Posterior cingulate gyrus (tissue), 11 donors: ENCODE data around the gene VDAC2.
"Not testable (repeated sequence)": the region's sequence is repeated elsewhere in the genome, so short reads cannot be mapped to it uniquely, and the experiment has no call there.

Experiments used
- DNase-seq, 10 donors: peaks; one replicate each; pipeline versions ENCODE4 v3.0.0 to v3.0.0-alpha.2; 2020 to 2021; ENCODE audit warnings: mixed read lengths in 3 of 10
- intact Hi-C: fragments of 100-400 bp; cut with DNase I; formaldehyde crosslinking; loops from one replicate; pipeline ENCODE4 v1.15.1; 2023

The VDAC2 gene, protein sequence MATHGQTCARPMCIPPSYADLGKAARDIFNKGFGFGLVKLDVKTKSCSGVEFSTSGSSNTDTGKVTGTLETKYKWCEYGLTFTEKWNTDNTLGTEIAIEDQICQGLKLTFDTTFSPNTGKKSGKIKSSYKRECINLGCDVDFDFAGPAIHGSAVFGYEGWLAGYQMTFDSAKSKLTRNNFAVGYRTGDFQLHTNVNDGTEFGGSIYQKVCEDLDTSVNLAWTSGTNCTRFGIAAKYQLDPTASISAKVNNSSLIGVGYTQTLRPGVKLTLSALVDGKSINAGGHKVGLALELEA

GRCh38 chr10:75210282-75211006 lies at the start of gene VDAC2:
VDAC2 (plus strand) TSS chr10:75210796; CDS start chr10:75211159, 363 bp downstream.
- peak; percentile 85 to 99 (median 90) for DNase-seq
- intact Hi-C loops = loop anchor here (2.0 kb wide), 1 partner anchor 100 kb away; the partner anchor contains the start of gene SAMD8

DNA sequence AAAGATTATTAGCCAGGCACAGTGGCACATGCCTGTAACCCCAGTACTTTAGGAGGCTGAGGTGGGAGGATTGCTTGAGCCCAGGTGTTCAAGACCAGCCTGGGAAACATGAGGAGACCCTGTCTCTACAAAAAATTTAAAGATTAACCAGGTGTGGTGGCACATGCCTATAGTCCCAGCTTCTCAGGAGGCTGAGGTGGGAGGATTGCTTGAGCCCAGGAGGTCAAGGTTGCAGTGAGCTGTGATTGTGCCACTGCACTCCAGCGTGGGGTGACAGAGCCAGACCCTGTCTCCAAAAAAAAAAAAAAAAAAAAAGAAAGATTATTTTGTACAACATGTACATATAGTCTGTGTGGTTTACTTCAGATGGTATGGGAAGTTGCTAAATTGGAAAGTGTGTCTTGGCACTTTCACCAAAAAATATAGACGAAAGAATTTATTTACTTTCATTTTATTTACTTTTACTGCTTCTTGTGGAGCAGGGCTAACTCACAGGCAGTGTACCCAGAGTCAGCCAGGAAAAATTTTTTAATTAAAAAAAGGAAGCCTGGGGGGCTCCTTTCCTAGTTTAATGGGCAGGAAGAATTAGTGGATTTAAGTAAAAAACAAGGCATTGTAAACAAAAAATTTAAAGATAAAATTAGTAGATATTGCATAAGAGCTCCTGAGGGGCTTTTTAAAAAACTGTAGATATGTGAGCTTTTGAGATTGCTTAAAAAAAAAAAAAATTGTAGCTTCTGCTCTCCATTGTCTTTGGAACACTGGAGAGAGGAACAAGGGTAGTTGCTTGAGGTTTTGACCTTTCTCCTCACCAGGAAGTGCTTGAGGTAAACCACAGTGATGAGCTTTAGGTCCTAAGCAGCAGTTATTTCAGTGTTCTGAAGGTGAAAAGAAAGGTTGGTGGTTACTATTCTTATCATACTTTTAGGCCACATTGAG lies 44.6 kb upstream of the VDAC2 start:
- intact Hi-C loops = no loop called here
- DNase-seq = no peak

- intact Hi-C loops = no loop called here
These were observed 44.0 kb upstream of the VDAC2 start for GRCh38 chr10:75166623-75166972.

GRCh38 chr10:75168275-75168674 lies 42.3 kb upstream of the VDAC2 start:
- intact Hi-C loops = no loop called here
- DNase-seq = no peak

More at GRCh38 chr10:75166623-75166972, 44.0 kb upstream of the VDAC2 start:
- no peak for DNase-seq

DNA sequence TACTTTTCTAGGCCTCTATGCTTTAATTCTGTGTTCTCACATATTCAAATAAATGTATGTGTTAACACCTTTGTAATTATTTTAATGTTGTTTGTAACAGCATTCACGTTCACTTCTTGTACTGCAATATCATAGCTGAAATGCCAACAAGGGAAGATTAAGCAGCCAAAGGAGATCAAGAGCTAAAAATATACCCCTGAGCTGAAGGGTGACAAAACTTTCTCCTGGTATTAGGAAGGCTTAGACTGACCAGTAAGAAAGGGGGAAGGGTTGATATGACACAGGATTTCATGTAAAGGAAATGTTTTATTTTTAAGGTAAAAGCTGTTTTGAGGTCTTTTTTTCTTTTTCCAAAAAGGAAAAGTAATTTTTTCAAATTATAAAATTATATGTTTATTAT lies 40.4 kb upstream of the VDAC2 start:
- intact Hi-C loops = no loop called here
- DNase-seq = no peak

DNA sequence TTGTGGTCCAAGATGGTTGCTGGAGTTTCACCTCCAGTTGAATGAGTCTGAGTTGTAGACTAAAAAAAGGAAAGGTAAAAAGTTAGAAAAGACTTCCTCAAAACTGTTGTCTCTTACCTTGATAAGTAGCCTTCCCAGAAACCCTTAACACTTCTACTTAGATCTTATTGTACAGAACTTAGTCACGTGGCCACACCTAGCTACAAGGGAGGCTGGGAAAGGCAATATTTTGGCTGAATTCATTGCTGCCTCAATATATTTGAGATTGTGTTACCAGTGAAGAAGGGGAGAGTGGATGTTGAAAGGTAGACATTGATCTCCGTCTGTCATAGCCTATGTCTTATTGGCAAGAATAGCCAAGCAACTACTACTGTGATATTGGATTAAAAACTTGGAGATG lies 35.5 kb upstream of the VDAC2 start:
- intact Hi-C loops = no loop called here
- DNase-seq = no peak

GRCh38 chr10:75176046-75176445 lies 34.5 kb upstream of the VDAC2 start:
- intact Hi-C loops = no loop called here
- no peak for DNase-seq

DNA sequence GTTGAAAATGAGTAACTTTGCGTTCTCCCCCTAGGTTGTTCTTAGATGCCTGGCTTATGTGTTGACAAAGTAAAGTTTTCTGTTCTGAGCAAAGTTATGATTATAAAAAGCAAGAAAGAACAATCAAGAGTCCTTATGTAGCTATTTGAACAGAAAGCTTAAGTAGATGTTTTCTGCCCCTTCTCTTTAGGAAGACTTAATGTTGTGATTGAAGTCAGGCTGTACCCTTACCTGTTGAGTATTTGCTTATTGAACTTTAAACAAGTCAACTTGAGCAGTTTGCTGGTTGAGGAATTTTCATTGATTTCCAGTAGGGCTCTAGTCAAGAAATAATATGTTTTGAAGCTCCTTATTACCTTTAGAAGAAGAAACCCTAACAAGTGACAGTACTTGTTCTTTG lies 33.9 kb upstream of the VDAC2 start:
- no peak for DNase-seq
- intact Hi-C loops = no loop called here

DNA sequence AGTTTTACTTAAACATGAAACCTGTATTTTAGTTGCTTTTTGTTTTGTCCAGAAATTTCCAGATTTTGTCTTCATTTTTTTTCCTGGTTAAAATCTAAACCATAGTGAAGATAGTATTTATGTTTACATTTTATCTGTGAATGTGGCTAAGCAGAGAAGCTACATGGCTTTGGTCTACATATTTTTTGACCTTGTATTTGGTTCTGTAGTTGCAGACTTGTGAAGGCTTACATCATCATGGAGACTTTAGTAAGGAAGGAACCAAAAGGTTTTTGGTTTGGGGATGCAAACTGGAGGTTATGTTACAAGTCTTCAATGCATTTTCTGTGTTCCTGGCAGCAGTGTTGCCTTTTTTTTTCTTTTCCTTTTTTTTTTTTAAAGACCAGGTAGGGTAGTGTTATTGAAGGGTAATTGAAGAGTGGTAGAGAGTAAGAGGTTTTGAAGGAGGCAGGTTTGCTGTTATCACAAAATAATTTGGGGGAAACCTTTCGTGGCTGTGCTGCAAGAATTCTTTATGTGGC lies 30.9 kb upstream of the VDAC2 start:
- no peak for DNase-seq
- intact Hi-C loops = no loop called here

DNA sequence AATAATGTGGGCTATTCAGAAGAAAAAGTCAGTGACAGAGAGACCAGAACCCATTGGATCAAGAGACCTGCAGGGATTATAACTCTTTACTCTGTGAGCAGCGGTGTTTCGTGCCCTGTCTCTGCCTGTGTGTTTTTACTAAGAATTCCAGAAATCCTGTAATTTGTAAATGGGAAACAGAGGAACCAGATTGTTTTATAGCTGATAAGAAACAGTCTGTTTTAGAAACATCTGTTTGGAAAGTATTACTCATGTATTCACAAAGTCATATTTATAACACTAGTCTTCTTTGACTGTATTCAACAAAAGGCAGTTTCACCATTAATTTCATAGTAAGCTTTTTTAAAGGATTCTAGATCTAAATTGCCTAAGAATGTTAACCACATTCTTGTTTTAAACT lies 30.0 kb upstream of the VDAC2 start:
- intact Hi-C loops = no loop called here
- DNase-seq = no peak

GRCh38 chr10:75181073-75181472 lies 29.5 kb upstream of the VDAC2 start:
- DNase-seq = no peak
- intact Hi-C loops = no loop called here

- intact Hi-C loops = no loop called here
- no peak for DNase-seq
These were observed 24.3 kb upstream of the VDAC2 start for GRCh38 chr10:75186310-75186709.

GRCh38 chr10:75187961-75188426 lies 22.6 kb upstream of the VDAC2 start:
- intact Hi-C loops = loop anchor here (2.0 kb wide), 1 partner anchor 43 kb away; no protein-coding TSS in a partner anchor

DNA sequence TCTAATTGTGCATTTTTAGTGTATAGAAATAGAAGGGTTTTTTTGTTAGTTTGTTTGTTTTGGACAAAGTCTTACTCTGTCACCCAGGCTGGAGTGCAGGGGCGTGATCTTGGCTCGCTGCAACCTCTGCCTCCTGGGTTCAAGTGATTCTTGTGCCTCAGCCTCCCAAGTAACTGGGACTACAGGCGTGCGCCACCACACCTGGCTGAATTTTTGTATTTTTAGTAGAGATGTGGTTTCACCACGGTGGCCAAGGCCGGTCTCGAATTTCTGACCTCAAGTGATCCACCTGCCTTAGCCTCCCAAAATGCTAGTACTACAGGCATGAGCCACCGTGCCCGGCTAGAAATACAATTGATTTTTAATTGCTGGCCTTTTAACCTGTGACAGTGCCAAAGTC lies 22.1 kb upstream of the VDAC2 start:
- intact Hi-C loops = loop anchor here (2.0 kb wide), 1 partner anchor 42 kb away; no protein-coding TSS in a partner anchor
- not testable (repeated sequence) for DNase-seq

More at GRCh38 chr10:75187961-75188426, 22.6 kb upstream of the VDAC2 start:
- peak in 6 of 10 donors; percentile 15 to 90 (median 38) for DNase-seq

- intact Hi-C loops = loop anchor here (2.0 kb wide), 1 partner anchor 41 kb away; no protein-coding TSS in a partner anchor
- DNase-seq = no peak
These were observed 21.1 kb upstream of the VDAC2 start for GRCh38 chr10:75189266-75190096.

- intact Hi-C loops = no loop called here
- DNase-seq = no peak
These were observed 18.6 kb upstream of the VDAC2 start for GRCh38 chr10:75191821-75192568.

DNA sequence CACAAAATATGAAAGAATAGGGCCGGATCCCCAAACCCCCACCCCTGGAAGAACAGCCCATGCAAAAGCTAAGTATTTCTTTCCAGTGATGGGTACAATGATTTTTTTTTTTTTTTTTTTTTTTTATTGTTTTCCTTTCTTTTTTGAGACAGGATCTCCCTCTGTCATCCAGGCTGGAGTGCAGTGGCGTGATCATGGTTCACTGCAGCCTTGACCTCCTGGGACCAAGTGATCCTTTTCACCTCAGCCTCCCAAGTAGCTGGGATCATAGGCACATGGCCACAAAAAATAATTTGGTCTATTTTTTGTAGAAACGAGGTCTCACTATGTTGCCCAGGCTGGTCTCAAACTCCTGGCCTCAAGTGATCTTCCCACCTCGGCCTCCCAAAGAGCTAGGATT lies 16.0 kb upstream of the VDAC2 start:
- intact Hi-C loops, DNase-seq: not testable (repeated sequence)

- intact Hi-C loops = no loop called here
- peak in 1 of 10 donors; percentile 29 for DNase-seq
These were observed 15.4 kb upstream of the VDAC2 start for GRCh38 chr10:75195035-75195763.
